ENCODE data around the gene CHDH. TPM values are rescaled to one million over a fixed set of nuclear protein-coding genes. Genes with fewer than 3 reads are reported as not detected.

Gene CHDH
- polyA plus RNA-seq, 1 experiment, result 0.18 TPM

DNA sequence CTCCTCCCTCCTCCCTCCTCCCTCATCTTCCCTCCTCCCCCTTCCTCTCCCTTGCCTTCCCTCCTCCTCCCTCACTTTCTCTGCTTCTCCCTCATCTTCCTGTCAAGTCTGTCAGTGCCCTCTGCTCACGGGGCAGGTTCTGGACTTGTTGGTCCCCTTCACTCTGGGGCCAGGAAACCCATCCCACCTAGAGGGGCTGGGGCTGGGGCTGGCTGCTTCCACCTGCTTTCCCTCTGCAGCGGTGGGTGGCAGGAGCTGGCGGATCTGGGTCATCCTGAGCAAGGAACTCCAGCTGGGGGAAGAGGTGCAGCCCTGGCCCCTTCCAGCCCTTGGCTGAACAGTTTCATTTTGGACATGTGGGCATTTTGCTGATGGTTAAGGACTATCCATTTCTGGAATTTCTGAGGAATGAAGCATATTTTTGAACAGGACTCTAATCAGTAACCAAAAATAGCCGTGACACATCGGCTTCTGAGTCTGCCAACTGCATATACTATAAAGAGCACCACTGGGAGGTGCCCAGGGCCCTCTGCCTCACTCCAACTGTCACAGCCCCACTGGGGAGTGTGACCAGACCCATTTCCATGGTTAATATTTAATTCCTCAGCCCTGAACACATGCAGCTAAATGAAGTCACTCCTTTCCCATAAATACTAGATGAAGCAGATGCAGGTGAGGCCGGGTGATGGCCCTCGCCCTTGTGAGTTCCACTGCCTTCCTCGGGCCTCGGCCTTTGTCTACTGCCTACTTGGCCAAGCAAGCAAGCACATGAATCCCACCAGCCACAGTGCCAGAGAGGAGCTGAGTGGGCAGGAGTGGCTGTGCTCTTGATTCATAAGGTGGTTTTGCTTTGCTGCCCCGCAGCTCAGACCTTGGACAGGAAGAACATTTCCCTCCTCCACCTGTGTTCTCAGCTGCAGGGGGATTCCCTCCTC, 39.8 kb downstream of the CHDH start:
- CTCF ChIA-PET, result interaction anchor here (1.5 kb wide), 1 partner anchor 29 kb away, joined by 4 read pairs; no protein-coding TSS in a partner anchor
- Histone ChIP-seq H3K36me3 (ENCODE audit: control insufficient read depth, insufficient read depth, low read length) (no peaks in the 10 kb centered on the region), H3K27me3 (ENCODE audit: control insufficient read depth, insufficient read depth, low read length) (no peaks in the 10 kb centered on the region), H3K4me3 (ENCODE audit: low read depth, low read length) (no peak overlapping the region)
- peak; percentile 54 for DNase-seq (ENCODE audit: low read depth)
- no peak; the same call in 1 of the 2 replicates for TF ChIP-seq CTCF (IDR thresholded peaks at IDR 0.05; ENCODE audit: insufficient read depth, low read depth, low read length)
- POLR2A ChIA-PET, result no interaction called here

GRCh38 chr3:53805463-53806159, 40.6 kb downstream of the CHDH start:
- Histone ChIP-seq H3K4me3 (ENCODE audit: low read depth, low read length) (no peak overlapping the region), H3K27me3 (ENCODE audit: control insufficient read depth, insufficient read depth, low read length) (no peaks in the 10 kb centered on the region), H3K36me3 (ENCODE audit: control insufficient read depth, insufficient read depth, low read length) (no peaks in the 10 kb centered on the region)
- no peak for DNase-seq (ENCODE audit: low read depth)
- POLR2A ChIA-PET, result no interaction called here
- CTCF ChIA-PET, result no interaction called here
- TF ChIP-seq CTCF (IDR thresholded peaks at IDR 0.05; ENCODE audit: insufficient read depth, low read depth, low read length), result no peak

- ChIA-PET CTCF (interaction anchor here (0.7 to 1.3 kb wide), 3 partner anchors 10 to 1484 kb away, joined by 3 read pairs; no protein-coding TSS in a partner anchor), POLR2A (no interaction called here)
- Histone ChIP-seq H3K27me3 (ENCODE audit: control insufficient read depth, insufficient read depth, low read length) (no peaks in the 10 kb centered on the region), H3K36me3 (ENCODE audit: control insufficient read depth, insufficient read depth, low read length) (no peaks in the 10 kb centered on the region), H3K4me3 (ENCODE audit: low read depth, low read length) (no peak overlapping the region)
- DNase-seq (ENCODE audit: low read depth), result peak; percentile 52
- TF ChIP-seq CTCF (IDR thresholded peaks at IDR 0.05; ENCODE audit: insufficient read depth, low read depth, low read length), result no peak
These were observed 41.3 kb downstream of the CHDH start for GRCh38 chr3:53804697-53805462.

- TF ChIP-seq CTCF (IDR thresholded peaks at IDR 0.05; ENCODE audit: insufficient read depth, low read depth, low read length), result no peak
- CTCF ChIA-PET, result interaction anchor here (0.6 to 1.3 kb wide), 6 partner anchors 9 to 1484 kb away, joined by 3 read pairs; no protein-coding TSS in a partner anchor
- no peak overlapping the region for H3K4me3 ChIP-seq (ENCODE audit: low read depth, low read length)
- no peaks in the 10 kb centered on the region for H3K36me3 ChIP-seq (ENCODE audit: control insufficient read depth, insufficient read depth, low read length)
- no peak for DNase-seq (ENCODE audit: low read depth)
- H3K27me3 ChIP-seq (ENCODE audit: control insufficient read depth, insufficient read depth, low read length), result no peaks in the 10 kb centered on the region
- POLR2A ChIA-PET, result no interaction called here
These were observed 42.2 kb downstream of the CHDH start for GRCh38 chr3:53803816-53804695.

Data from BJ (cell line).